ENCODE results near the gene MAB21L2.

Gene MAB21L2

GRCh38 chr4:150567070-150567469 lies 14.9 kb upstream of the MAB21L2 start:
- H3K9me2 ChIP-seq (replicated peaks; ENCODE audit: low read depth, low read length): no peaks in the 10 kb centered on the region
- H3K9me3 ChIP-seq (ENCODE audit: insufficient read depth, low read depth, low read length): no peaks in the 10 kb centered on the region
- no peaks in the 10 kb centered on the region for H3F3A ChIP-seq (ENCODE audit: low read depth)
- H3K4me2 ChIP-seq (ENCODE audit: low read depth, low read length, poor library complexity, severe bottlenecking): no peak overlapping the region
- no peak overlapping the region for H2AFZ ChIP-seq (ENCODE audit: low read length)
- H4K20me1 ChIP-seq (ENCODE audit: insufficient read depth, low read length, poor library complexity, severe bottlenecking): no peaks in the 10 kb centered on the region
- H3K27me3 ChIP-seq (ENCODE audit: insufficient read depth, low read length, poor library complexity, severe bottlenecking): no peaks in the 10 kb centered on the region
- TF ChIP-seq CTCF (conservative IDR thresholded peaks at IDR 0.05; ENCODE audit: low read length) (no peak), EZH2phosphoT487 (IDR thresholded peaks at IDR 0.05; ENCODE audit: borderline replicate concordance) (no peak)
- H3K79me2 ChIP-seq (ENCODE audit: insufficient read depth, low read length): no peaks in the 10 kb centered on the region
- no peak overlapping the region for H3K9ac ChIP-seq (ENCODE audit: low read depth, low read length, poor library complexity, severe bottlenecking)
- peaks cover 10% of the 10 kb centered on the region for H3K4me1 ChIP-seq (ENCODE audit: insufficient read depth, low read length, poor library complexity, severe bottlenecking)
- no peak overlapping the region for H3K4me3 ChIP-seq (ENCODE audit: low read length, poor library complexity, severe bottlenecking)
- no peaks in the 10 kb centered on the region for H3K36me3 ChIP-seq (ENCODE audit: insufficient read depth, low read length)

GRCh38 chr4:150569384-150569987 lies 12.5 kb upstream of the MAB21L2 start:
- Histone ChIP-seq H3K9ac (ENCODE audit: low read depth, low read length, poor library complexity, severe bottlenecking) (no peak overlapping the region), H4K20me1 (ENCODE audit: insufficient read depth, low read length, poor library complexity, severe bottlenecking) (no peaks in the 10 kb centered on the region)

GRCh38 chr4:150569998-150570535 lies 11.9 kb upstream of the MAB21L2 start:
- Histone ChIP-seq H3K9me3 (ENCODE audit: insufficient read depth, low read depth, low read length) (no peaks in the 10 kb centered on the region), H2AFZ (ENCODE audit: low read length) (no peak overlapping the region), H3K9ac (ENCODE audit: low read depth, low read length, poor library complexity, severe bottlenecking) (no peak overlapping the region), H3K4me1 (ENCODE audit: insufficient read depth, low read length, poor library complexity, severe bottlenecking) (peaks cover 26% of the 10 kb centered on the region), H3K4me3 (ENCODE audit: low read length, poor library complexity, severe bottlenecking) (no peak overlapping the region), H4K20me1 (ENCODE audit: insufficient read depth, low read length, poor library complexity, severe bottlenecking) (no peaks in the 10 kb centered on the region), H3K9me2 (replicated peaks; ENCODE audit: low read depth, low read length) (no peaks in the 10 kb centered on the region), H3F3A (ENCODE audit: low read depth) (no peaks in the 10 kb centered on the region), H3K36me3 (ENCODE audit: insufficient read depth, low read length) (no peaks in the 10 kb centered on the region), H3K79me2 (ENCODE audit: insufficient read depth, low read length) (no peaks in the 10 kb centered on the region), H3K4me2 (ENCODE audit: low read depth, low read length, poor library complexity, severe bottlenecking) (no peak overlapping the region), H3K27me3 (ENCODE audit: insufficient read depth, low read length, poor library complexity, severe bottlenecking) (no peaks in the 10 kb centered on the region)
- no peak for TF ChIP-seq EZH2phosphoT487 (IDR thresholded peaks at IDR 0.05; ENCODE audit: borderline replicate concordance)
- TF ChIP-seq CTCF (conservative IDR thresholded peaks at IDR 0.05; ENCODE audit: low read length): no peak

More at GRCh38 chr4:150569384-150569987, 12.5 kb upstream of the MAB21L2 start:
- Histone ChIP-seq H3K79me2 (ENCODE audit: insufficient read depth, low read length) (no peaks in the 10 kb centered on the region), H3K9me3 (ENCODE audit: insufficient read depth, low read depth, low read length) (no peaks in the 10 kb centered on the region), H3K4me1 (ENCODE audit: insufficient read depth, low read length, poor library complexity, severe bottlenecking) (peaks cover 26% of the 10 kb centered on the region), H3K27me3 (ENCODE audit: insufficient read depth, low read length, poor library complexity, severe bottlenecking) (no peaks in the 10 kb centered on the region), H3K36me3 (ENCODE audit: insufficient read depth, low read length) (no peaks in the 10 kb centered on the region), H3K4me2 (ENCODE audit: low read depth, low read length, poor library complexity, severe bottlenecking) (no peak overlapping the region), H2AFZ (ENCODE audit: low read length) (no peak overlapping the region), H3F3A (ENCODE audit: low read depth) (no peaks in the 10 kb centered on the region), H3K9me2 (replicated peaks; ENCODE audit: low read depth, low read length) (no peaks in the 10 kb centered on the region), H3K4me3 (ENCODE audit: low read length, poor library complexity, severe bottlenecking) (no peak overlapping the region)
- TF ChIP-seq EZH2phosphoT487 (IDR thresholded peaks at IDR 0.05; ENCODE audit: borderline replicate concordance) (no peak), CTCF (conservative IDR thresholded peaks at IDR 0.05; ENCODE audit: low read length) (no peak)

All from Loucy (cell line).